HepG2 (cell line): ENCODE data around the gene PCIF1. TPM values are rescaled to one million over a fixed set of nuclear protein-coding genes. Genes with fewer than 3 reads are reported as not detected.

Source experiments
- ATF1 ChIP-seq: IDR thresholded peaks from 2 replicates; pipeline ENCODE4 v1.6.1; 2016; ENCODE audit warnings: mild to moderate bottlenecking, control low read depth
- BRD4 ChIP-seq: sonication (generic); formaldehyde crosslinking; IDR thresholded peaks from 2 replicates; pipeline ENCODE4 v1.4.0; 2020; ENCODE audit warnings: missing genetic modification reagents
- CCAR2 ChIP-seq: fragments of 200-400 bp; formaldehyde crosslinking; optimal IDR thresholded peaks from 2 replicates; pipeline ENCODE3; 2018; ENCODE audit warnings: low read depth, mild to moderate bottlenecking, low read length, moderate library complexity
- HCFC1 ChIP-seq: fragments of 150-350 bp; IDR thresholded peaks from 2 replicates; pipeline ENCODE4 v1.6.1; 2014; ENCODE audit warnings: low read depth, low read length
- MATR3 ChIP-seq: sonication (generic); formaldehyde crosslinking; IDR thresholded peaks from 2 replicates; pipeline ENCODE4 v1.4.0; 2020; ENCODE audit warnings: missing genetic modification reagents
- MLLT10 ChIP-seq: sonication (generic); formaldehyde crosslinking; IDR thresholded peaks from 2 replicates; pipeline ENCODE4 v1.4.0; 2020; ENCODE audit warnings: missing genetic modification reagents
- NFIC ChIP-seq: IDR thresholded peaks from 2 replicates; pipeline ENCODE4 v1.6.1; 2012; ENCODE audit warnings: mild to moderate bottlenecking, low read length, inconsistent platforms
- PHF8 ChIP-seq: sonication (generic); formaldehyde crosslinking; IDR thresholded peaks from 2 replicates; pipeline ENCODE4 v1.5.0; 2020; ENCODE audit warnings: missing genetic modification reagents
- TEF ChIP-seq: sonication (generic); formaldehyde crosslinking; IDR thresholded peaks from 2 replicates; pipeline ENCODE4 v1.5.0; 2020; ENCODE audit warnings: missing genetic modification reagents
- TFDP1 ChIP-seq: IDR thresholded peaks from 2 replicates; pipeline ENCODE4 v1.6.1; 2016; ENCODE audit warnings: missing compliant biosample characterization, missing genetic modification reagents, borderline replicate concordance
- ZFX ChIP-seq: sonication (generic); formaldehyde crosslinking; IDR thresholded peaks from 2 replicates; pipeline ENCODE4 v1.4.0; 2020; ENCODE audit warnings: mild to moderate bottlenecking, low read depth, missing genetic modification reagents, moderate library complexity
- ZIK1 ChIP-seq: sonication (generic); formaldehyde crosslinking; IDR thresholded peaks from 2 replicates; pipeline ENCODE4 v1.5.0; 2020; ENCODE audit warnings: mild to moderate bottlenecking, low read depth, missing genetic modification reagents, borderline replicate concordance
- ZNF451 ChIP-seq: sonication (generic); formaldehyde crosslinking; IDR thresholded peaks from 2 replicates; pipeline ENCODE4 v1.5.0; 2020; ENCODE audit warnings: mild to moderate bottlenecking, missing genetic modification reagents
- ZNF512 ChIP-seq: sonication (generic); formaldehyde crosslinking; IDR thresholded peaks from 2 replicates; pipeline ENCODE4 v1.4.0; 2020; ENCODE audit warnings: mild to moderate bottlenecking, missing genetic modification reagents
- ZNF605 ChIP-seq: sonication (generic); formaldehyde crosslinking; IDR thresholded peaks from 2 replicates; pipeline ENCODE4 v1.8.0; 2022; ENCODE audit warnings: mild to moderate bottlenecking, missing genetic modification reagents
- ZNF674 ChIP-seq: sonication (generic); formaldehyde crosslinking; IDR thresholded peaks from 2 replicates; pipeline ENCODE4 v1.5.0; 2020; ENCODE audit warnings: low read depth, mild to moderate bottlenecking, missing genetic modification reagents
- ZSCAN29 ChIP-seq: sonication (generic); formaldehyde crosslinking; conservative IDR thresholded peaks from 2 replicates; pipeline ENCODE4 v1.4.0; 2020; ENCODE audit warnings: mild to moderate bottlenecking, missing genetic modification reagents
- polyA plus RNA-seq, 8 experiments: library from polyadenylated mRNA; depleted of rRNA in 3 of 8; stranded (reverse) in 7 of 8; unstranded in 1 of 8; fragments of >200 nt; fragmentation: Illumina TruSeq in 4 of 8; extraction: Trizol in 4 of 8; gene quantifications; 2 replicates each; pipeline versions ENCODE4 v1.2.1 to v1.2.3, GENCODE V29; 2011 to 2016; ENCODE audit warnings: low read depth in 4 of 8, missing spikeins in 1 of 8, mixed read lengths in 1 of 8; ENCODE audit not compliant: insufficient read depth in 1 of 8
- total RNA-seq, 5 experiments: library from RNA; depleted of rRNA; stranded (reverse); fragments of >200 nt; fragmentation: Illumina TruSeq; extraction: Trizol; gene quantifications; 2 replicates each; pipeline ENCODE4 v1.2.3, GENCODE V29; 2016; ENCODE audit warnings: low read depth in 1 of 5
- TF ChIP-seq, protein P1 (sequence below): sonication (generic); formaldehyde crosslinking; IDR thresholded peaks from 2 replicates; pipeline ENCODE4 v1.4.0; 2020; ENCODE audit warnings: mild to moderate bottlenecking, missing genetic modification reagents

PCIF1 gene
- total and polyA plus RNA-seq, 2 of the 13 experiments (the other 11 are each of a cell fraction or from before 2014, with no cell fraction given), result 20.9 to 24.4 TPM

GRCh38 chr20:45934586-45935415 lies at the start of gene PCIF1 (continued):
- TF ChIP-seq, protein P1, sequence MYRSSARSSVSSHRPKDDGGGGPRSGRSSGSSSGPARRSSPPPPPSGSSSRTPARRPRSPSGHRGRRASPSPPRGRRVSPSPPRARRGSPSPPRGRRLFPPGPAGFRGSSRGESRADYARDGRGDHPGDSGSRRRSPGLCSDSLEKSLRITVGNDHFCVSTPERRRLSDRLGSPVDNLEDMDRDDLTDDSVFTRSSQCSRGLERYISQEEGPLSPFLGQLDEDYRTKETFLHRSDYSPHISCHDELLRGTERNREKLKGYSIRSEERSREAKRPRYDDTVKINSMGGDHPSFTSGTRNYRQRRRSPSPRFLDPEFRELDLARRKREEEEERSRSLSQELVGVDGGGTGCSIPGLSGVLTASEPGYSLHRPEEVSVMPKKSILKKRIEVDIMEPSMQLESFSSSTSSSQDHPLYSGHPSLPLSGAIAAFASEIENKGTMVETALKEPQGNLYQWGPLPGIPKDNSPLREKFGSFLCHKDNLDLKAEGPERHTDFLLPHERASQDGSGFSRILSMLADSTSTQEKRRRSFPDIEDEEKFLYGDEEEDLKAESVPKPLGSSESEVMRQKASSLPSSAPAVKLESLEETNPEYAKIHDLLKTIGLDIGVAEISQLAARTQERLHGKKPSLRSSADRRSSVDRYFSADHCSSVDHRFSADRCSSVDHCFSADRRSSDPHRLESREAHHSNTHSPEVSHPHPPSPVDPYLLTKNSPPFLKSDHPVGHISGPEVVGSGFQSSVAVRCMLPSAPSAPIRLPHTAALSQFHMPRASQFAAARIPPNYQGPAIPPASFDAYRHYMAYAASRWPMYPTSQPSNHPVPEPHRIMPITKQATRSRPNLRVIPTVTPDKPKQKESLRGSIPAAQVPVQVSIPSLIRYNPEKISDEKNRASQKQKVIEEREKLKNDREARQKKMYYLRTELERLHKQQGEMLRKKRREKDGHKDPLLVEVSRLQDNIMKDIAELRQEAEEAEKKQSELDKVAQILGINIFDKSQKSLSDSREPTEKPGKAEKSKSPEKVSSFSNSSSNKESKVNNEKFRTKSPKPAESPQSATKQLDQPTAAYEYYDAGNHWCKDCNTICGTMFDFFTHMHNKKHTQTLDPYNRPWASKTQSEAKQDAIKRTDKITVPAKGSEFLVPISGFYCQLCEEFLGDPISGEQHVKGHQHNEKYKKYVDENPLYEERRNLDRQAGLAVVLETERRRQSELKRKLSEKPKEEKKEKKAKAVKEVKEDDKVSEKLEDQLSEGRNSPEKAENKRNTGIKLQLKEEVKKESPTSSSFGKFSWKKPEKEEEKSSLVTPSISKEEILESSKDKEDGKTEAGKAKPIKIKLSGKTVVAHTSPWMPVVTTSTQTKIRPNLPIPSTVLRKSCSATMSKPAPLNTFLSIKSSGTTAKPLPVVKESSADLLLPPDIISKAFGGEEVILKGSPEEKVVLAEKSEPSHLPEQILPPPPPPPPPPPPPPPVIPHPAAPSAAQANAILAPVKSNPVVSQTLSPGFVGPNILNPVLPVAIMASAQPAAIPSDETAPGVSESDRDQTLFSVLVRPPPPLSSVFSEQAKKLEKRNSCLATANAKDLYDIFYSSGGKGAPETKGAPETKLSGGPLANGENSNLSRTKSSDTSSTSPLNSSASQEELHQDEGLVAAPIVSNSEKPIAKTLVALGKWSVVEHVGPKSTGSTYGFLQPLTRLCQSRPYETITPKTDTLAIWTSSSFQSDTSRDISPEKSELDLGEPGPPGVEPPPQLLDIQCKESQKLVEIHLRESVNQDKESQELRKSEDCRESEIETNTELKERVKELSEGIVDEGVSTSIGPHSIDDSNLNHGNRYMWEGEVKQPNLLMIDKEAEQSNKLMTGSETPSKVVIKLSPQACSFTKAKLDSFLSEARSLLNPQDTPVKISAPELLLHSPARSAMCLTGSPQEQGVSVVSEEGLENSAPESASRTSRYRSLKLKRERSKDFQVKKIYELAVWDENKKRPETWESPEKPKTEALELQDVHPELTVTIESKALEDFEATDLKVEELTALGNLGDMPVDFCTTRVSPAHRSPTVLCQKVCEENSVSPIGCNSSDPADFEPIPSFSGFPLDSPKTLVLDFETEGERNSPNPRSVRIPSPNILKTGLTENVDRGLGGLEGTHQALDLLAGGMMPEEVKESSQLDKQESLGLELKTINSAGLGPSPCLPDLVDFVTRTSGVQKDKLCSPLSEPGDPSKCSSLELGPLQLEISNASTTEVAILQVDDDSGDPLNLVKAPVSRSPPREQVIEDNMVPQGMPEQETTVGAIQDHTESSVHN (CRISPR knock-in tag), result peak; percentile 54
- TF ChIP-seq MLLT10 (CRISPR knock-in tag) (no peak), BRD4 (CRISPR knock-in tag) (peak; percentile 100), MATR3 (CRISPR knock-in tag) (no peak), TFDP1 (CRISPR knock-in tag) (peak; percentile 34; the same call in 1 of the 2 replicates), NFIC (no peak), ZSCAN29 (no peak; the same call in 1 of the 2 replicates), ZNF512 (CRISPR knock-in tag) (peak; percentile 66; the same call in 1 of the 2 replicates), ZNF451 (peak; percentile 96), ATF1 (CRISPR knock-in tag) (no peak), TEF (CRISPR knock-in tag) (no peak; the same call in 1 of the 2 replicates), ZNF674 (peak; percentile 87; the same call in 1 of the 2 replicates), ZNF605 (CRISPR knock-in tag) (peak; percentile 28; the same call in 1 of the 2 replicates), PHF8 (CRISPR knock-in tag) (peak; percentile 90), CCAR2 (no peak), ZIK1 (CRISPR knock-in tag) (peak; percentile 84; the same call in 1 of the 2 replicates), HCFC1 (peak; percentile 97), ZFX (CRISPR knock-in tag) (peak; percentile 85)
